A673 (cell line): ENCODE data around the gene GET3. TPM values are rescaled to one million over a fixed set of nuclear protein-coding genes. Genes with fewer than 3 reads are reported as not detected.

ENCODE experiments used
- BruUV-seq: library from RNA; stranded (reverse); fragments of 400-500 nt; replicated peaks from 2 replicates; lab custom pipeline; 2021; lab: Mats Ljungman, UMichigan
- CTCF ChIA-PET: fragments of 300-600 bp; sonication (Branson Sonifier 250); formaldehyde crosslinking; loops from one replicate; lab custom pipeline; 2022; ENCODE audit warnings: antibody characterized with exemption; lab: Charles Lee
- POLR2A ChIA-PET: fragments of 300-600 bp; sonication (Branson Sonifier 250); formaldehyde crosslinking; loops from one replicate; lab custom pipeline; 2022; ENCODE audit warnings: antibody characterized with exemption; ENCODE audit not compliant: low non-redundant PET; lab: Charles Lee
- DNase-seq: peaks from one replicate; pipeline ENCODE4 v3.0.0-alpha.2; 2015; ENCODE audit warnings: low spot score
- H3K27ac ChIP-seq: fragments of 200-600 bp; sonication (generic); 2 replicates; pipeline ENCODE4 v1.5.1; 2016; ENCODE audit warnings: mixed run types, low read depth, mild to moderate bottlenecking, mixed read lengths, antibody characterized with exemption, low read length; ENCODE audit not compliant: poor library complexity, severe bottlenecking
- H3K27me3 ChIP-seq: fragments of 200-600 bp; sonication (generic); replicated peaks from 2 replicates; pipeline ENCODE4 v1.6.1; 2017; ENCODE audit warnings: mixed run types, low read depth, mild to moderate bottlenecking, mixed read lengths, antibody characterized with exemption, low read length; ENCODE audit not compliant: insufficient read depth, poor library complexity
- H3K36me3 ChIP-seq: fragments of 200-600 bp; sonication (generic); 2 replicates; pipeline ENCODE4 v1.6.1; 2016; ENCODE audit warnings: mixed run types, mild to moderate bottlenecking, mixed read lengths, antibody characterized with exemption, low read length; ENCODE audit not compliant: insufficient read depth, poor library complexity, severe bottlenecking
- H3K4me1 ChIP-seq: fragments of 200-600 bp; sonication (generic); 2 replicates; pipeline ENCODE4 v1.6.1; 2017; ENCODE audit warnings: mixed run types, mild to moderate bottlenecking, mixed read lengths, antibody characterized with exemption, low read length; ENCODE audit not compliant: insufficient read depth, poor library complexity, severe bottlenecking
- H3K4me3 ChIP-seq: fragments of 200-600 bp; sonication (generic); 2 replicates; pipeline ENCODE4 v1.5.1; 2016; ENCODE audit warnings: low read depth, mixed run types, mild to moderate bottlenecking, mixed read lengths, low read length; ENCODE audit not compliant: poor library complexity, severe bottlenecking
- H3K9me3 ChIP-seq: fragments of 200-600 bp; sonication (generic); 2 replicates; pipeline ENCODE4 v1.6.1; 2016; ENCODE audit warnings: mixed run types, low read depth, mild to moderate bottlenecking, mixed read lengths, antibody characterized with exemption, low read length; ENCODE audit not compliant: poor library complexity, severe bottlenecking
- CTCF ChIP-seq: fragments of 300-800, 200-600 bp; sonication (generic); conservative IDR thresholded peaks from 2 replicates; pipeline ENCODE4 v1.5.1; 2017; ENCODE audit warnings: low read depth, mild to moderate bottlenecking, antibody characterized with exemption, low read length, moderate library complexity, mixed read lengths
- EZH2 ChIP-seq: fragments of 200-600 bp; sonication (generic); IDR thresholded peaks from 2 replicates; pipeline ENCODE4 v1.6.1; 2017; ENCODE audit warnings: borderline replicate concordance, low read depth, mild to moderate bottlenecking, mixed read lengths, antibody characterized with exemption, low read length; ENCODE audit not compliant: poor library complexity, severe bottlenecking
- intact Hi-C: fragments of 100-400 bp; cut with micrococcal nuclease; formaldehyde crosslinking; loops from one replicate; pipeline ENCODE4 v1.10.0; 2022; ENCODE audit not compliant: unreplicated experiment
- total RNA-seq: library from RNA; stranded (reverse); gene quantifications from 2 replicates; pipeline ENCODE4 v1.2.3, GENCODE V29; 2021

Gene GET3
- total RNA-seq, 1 experiment from 2014 or later, result 91.7 TPM

GRCh38 chr19:12721656-12722565, 15.4 kb upstream of the GET3 start:
- CTCF ChIA-PET, result interaction anchor here (0.6 to 1.2 kb wide), 3 partner anchors 38 to 77 kb away, joined by 3 to 8 read pairs (median 4); no protein-coding TSS in a partner anchor
- intact Hi-C loops, result no loop called here
- Histone ChIP-seq H3K4me3 (peak overlapping the region; percentile 94), H3K9me3 (no peaks in the 10 kb centered on the region), H3K27me3 (no peaks in the 10 kb centered on the region), H3K36me3 (peaks cover 25% of the 10 kb centered on the region), H3K4me1 (peaks cover 5% of the 10 kb centered on the region), H3K27ac (peak overlapping the region; percentile 98)
- BruUV-seq, result no TSS peak
- DNase-seq, result peak; percentile 86
- TF ChIP-seq CTCF (no peak), EZH2 (no peak)
- POLR2A ChIA-PET, result interaction anchor here (0.5 to 0.7 kb wide), 7 partner anchors 17 to 796 kb away, joined by 3 to 24 read pairs (median 5); no protein-coding TSS in a partner anchor

GRCh38 chr19:12722566-12723380, 14.5 kb upstream of the GET3 start:
- peak overlapping the region; percentile 94 for H3K4me3 ChIP-seq
- BruUV-seq, result TSS peak; percentile 95
- H3K36me3 ChIP-seq, result peaks cover 19% of the 10 kb centered on the region
- peak; percentile 100 for DNase-seq
- TF ChIP-seq EZH2 (no peak), CTCF (no peak)
- ChIA-PET POLR2A (interaction anchor here (0.5 to 0.6 kb wide), 2 partner anchors 30 to 795 kb away, joined by 4 to 5 read pairs; no protein-coding TSS in a partner anchor), CTCF (interaction anchor here (0.5 to 1.2 kb wide), 4 partner anchors 14 to 576 kb away, joined by 3 to 5 read pairs (median 4); partner anchors contain the start of gene GET3)
- H3K27ac ChIP-seq, result peak overlapping the region; percentile 98
- intact Hi-C loops, result no loop called here
- no peaks in the 10 kb centered on the region for H3K9me3 ChIP-seq
- H3K4me1 ChIP-seq, result peaks cover 5% of the 10 kb centered on the region
- no peaks in the 10 kb centered on the region for H3K27me3 ChIP-seq

- Histone ChIP-seq H3K4me3 (peak overlapping the region; percentile 94), H3K4me1 (peaks cover 5% of the 10 kb centered on the region), H3K27me3 (no peaks in the 10 kb centered on the region), H3K36me3 (peaks cover 22% of the 10 kb centered on the region), H3K9me3 (no peaks in the 10 kb centered on the region), H3K27ac (peak overlapping the region; percentile 98)
- no TSS peak for BruUV-seq
- CTCF ChIA-PET, result interaction anchor here (0.5 to 1.2 kb wide), 4 partner anchors 14 to 576 kb away, joined by 3 to 5 read pairs (median 4); partner anchors contain the start of gene GET3
- peak; percentile 35 for DNase-seq
- intact Hi-C loops, result no loop called here
- POLR2A ChIA-PET, result no interaction called here
- TF ChIP-seq CTCF, result no peak
- no peak for TF ChIP-seq EZH2
These were observed 14.0 kb upstream of the GET3 start for GRCh38 chr19:12723381-12723640.
